ENCODE measurements around the gene C4BPA.

DNA sequence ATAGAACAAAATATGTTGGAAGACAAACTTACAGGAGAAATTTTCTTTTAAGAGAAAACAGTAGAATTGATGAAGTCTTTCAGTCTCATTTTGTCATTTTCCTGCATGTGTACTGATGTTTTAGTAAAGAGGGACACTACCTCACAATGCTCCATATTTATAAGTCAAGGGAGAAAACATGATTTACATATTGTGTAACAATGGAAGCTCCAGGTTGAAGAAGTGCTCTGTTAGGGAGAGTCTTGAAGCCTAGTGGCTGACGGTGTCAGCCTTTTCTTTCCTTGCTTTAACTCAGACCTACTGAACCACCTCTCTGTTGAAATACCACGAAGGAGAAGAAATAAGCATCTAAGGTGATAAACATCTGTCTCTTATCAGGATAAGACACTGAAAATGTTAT is 75.0 kb downstream of the C4BPA start:
- TF ChIP-seq, protein P1, sequence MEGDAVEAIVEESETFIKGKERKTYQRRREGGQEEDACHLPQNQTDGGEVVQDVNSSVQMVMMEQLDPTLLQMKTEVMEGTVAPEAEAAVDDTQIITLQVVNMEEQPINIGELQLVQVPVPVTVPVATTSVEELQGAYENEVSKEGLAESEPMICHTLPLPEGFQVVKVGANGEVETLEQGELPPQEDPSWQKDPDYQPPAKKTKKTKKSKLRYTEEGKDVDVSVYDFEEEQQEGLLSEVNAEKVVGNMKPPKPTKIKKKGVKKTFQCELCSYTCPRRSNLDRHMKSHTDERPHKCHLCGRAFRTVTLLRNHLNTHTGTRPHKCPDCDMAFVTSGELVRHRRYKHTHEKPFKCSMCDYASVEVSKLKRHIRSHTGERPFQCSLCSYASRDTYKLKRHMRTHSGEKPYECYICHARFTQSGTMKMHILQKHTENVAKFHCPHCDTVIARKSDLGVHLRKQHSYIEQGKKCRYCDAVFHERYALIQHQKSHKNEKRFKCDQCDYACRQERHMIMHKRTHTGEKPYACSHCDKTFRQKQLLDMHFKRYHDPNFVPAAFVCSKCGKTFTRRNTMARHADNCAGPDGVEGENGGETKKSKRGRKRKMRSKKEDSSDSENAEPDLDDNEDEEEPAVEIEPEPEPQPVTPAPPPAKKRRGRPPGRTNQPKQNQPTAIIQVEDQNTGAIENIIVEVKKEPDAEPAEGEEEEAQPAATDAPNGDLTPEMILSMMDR (IDR thresholded peaks at IDR 0.05; ENCODE audit: insufficient read depth, low read length, poor library complexity, severe bottlenecking), result no peak
- no peak for TF ChIP-seq EZH2phosphoT487 (conservative IDR thresholded peaks at IDR 0.05; ENCODE audit: low read length)
